K562 (cell line): Measurements from ENCODE around the gene EEF2K. TPM values are rescaled to one million over a fixed set of nuclear protein-coding genes. Genes with fewer than 3 reads are reported as not detected.

ENCODE experiments used
- ATAC-seq: fragments of 200-7000 bp; cut with Tn5 transposase; 3 replicates; pipeline ENCODE4 v1.9.1; 2020; ENCODE audit warnings: moderate library complexity
- BruUV-seq: library from RNA; stranded (reverse); fragments of 400-500 nt; replicated peaks from 2 replicates; lab custom pipeline; 2021; lab: Mats Ljungman, UMichigan
- CTCF ChIA-PET: fragments of 300-600 bp; formaldehyde crosslinking; extraction: SDS; loops from one replicate; lab custom pipeline; 2021; ENCODE audit warnings: low intra/inter-chr PET ratio; lab: Yijun Ruan, JAX
- POLR2A ChIA-PET: fragments of 300-600, 350-650 bp; sonication (Branson Sonifier 250); formaldehyde crosslinking; extraction: SDS; loops from one replicate; lab custom pipeline; 2021; ENCODE audit warnings: antibody characterized with exemption, inconsistent platforms; lab: Yijun Ruan, JAX
- DNase-seq, 4 experiments: peaks; one replicate each; pipeline versions ENCODE4 v3.0.0 to v3.0.0-alpha.2; 2011 to 2018; ENCODE audit warnings: low spot score in 3 of 4, mixed read lengths in 3 of 4; ENCODE audit errors: extremely low read depth in 1 of 4
- FAIRE-seq: peaks from 2 replicates; lab custom pipeline; 2011; peaks lifted over from hg19 to GRCh38; lab: Jason Lieb, UNC
- H2AFZ ChIP-seq: 2 replicates; pipeline ENCODE4 v1.6.0; 2011; ENCODE audit warnings: low read depth, low read length, control low read depth, inconsistent platforms
- H3K27ac ChIP-seq: fragments of 200-600 bp; 3 replicates; pipeline ENCODE4 v1.8.0; 2011; ENCODE audit warnings: low read depth, mild to moderate bottlenecking, control low read depth, inconsistent platforms, low read length, moderate library complexity, mixed read lengths; ENCODE audit errors: extremely low read depth
- H3K27me3 ChIP-seq, 2 experiments: fragments of 300-600 bp in 1 of 2; 2 replicates in 1 of 2; 3 replicates in 1 of 2; pipeline versions ENCODE4 v1.6.0 to v1.8.0; 2011; ENCODE audit warnings: inconsistent platforms in 2 of 2, low read length in 2 of 2, mild to moderate bottlenecking in 1 of 2, mixed read lengths in 1 of 2, moderate library complexity in 1 of 2; ENCODE audit not compliant: control insufficient read depth in 2 of 2, insufficient read depth in 2 of 2
- H3K36me3 ChIP-seq: fragments of 300-600 bp; 3 replicates; pipeline ENCODE4 v1.8.0; 2011; ENCODE audit warnings: mild to moderate bottlenecking, low read length, inconsistent platforms; ENCODE audit not compliant: control insufficient read depth, insufficient read depth
- H3K4me1 ChIP-seq, 2 experiments: fragments of 200-600 bp in 1 of 2; replicated peaks in 1 of 2; 2 replicates in 1 of 2; 3 replicates in 1 of 2; pipeline versions ENCODE4 v1.5.1 to v1.8.0; 2011; ENCODE audit warnings: inconsistent platforms in 2 of 2, low read length in 2 of 2, mild to moderate bottlenecking in 1 of 2, mixed read lengths in 1 of 2, moderate library complexity in 1 of 2; ENCODE audit not compliant: control insufficient read depth in 2 of 2, insufficient read depth in 2 of 2
- H3K4me2 ChIP-seq: 2 replicates; pipeline ENCODE4 v1.6.1; 2011; ENCODE audit warnings: low read length, control low read depth, inconsistent platforms, mixed read lengths; ENCODE audit not compliant: insufficient read depth
- H3K4me3 ChIP-seq: fragments of 200-600 bp; sonication (generic), shearing (Covaris generic); 2 replicates; pipeline ENCODE4 v1.5.1; 2016; ENCODE audit warnings: control low read depth, inconsistent platforms
- H3K79me2 ChIP-seq: fragments of 200-600 bp; 3 replicates; pipeline ENCODE4 v1.8.0; 2011; ENCODE audit warnings: low read length, inconsistent platforms; ENCODE audit not compliant: control insufficient read depth, insufficient read depth
- H3K9ac ChIP-seq, 2 experiments: 2 replicates each; pipeline versions ENCODE4 v1.6.0 to v1.6.1; 2011; ENCODE audit warnings: low read depth in 2 of 2, low read length in 2 of 2, control low read depth in 1 of 2, inconsistent platforms in 1 of 2, mild to moderate bottlenecking in 1 of 2, mixed read lengths in 1 of 2; ENCODE audit not compliant: insufficient read depth in 1 of 2
- H3K9me1 ChIP-seq: one replicate; pipeline ENCODE4 v1.6.0; 2011; ENCODE audit warnings: inconsistent platforms, mild to moderate bottlenecking, low read length, moderate library complexity; ENCODE audit not compliant: control insufficient read depth, insufficient read depth
- H3K9me3 ChIP-seq: replicated peaks from 2 replicates; pipeline ENCODE4 v1.5.1; 2011; ENCODE audit warnings: low read depth, low read length, inconsistent platforms; ENCODE audit not compliant: control insufficient read depth, insufficient read depth
- H4K20me1 ChIP-seq: replicated peaks from 2 replicates; pipeline ENCODE4 v1.6.1; 2011; ENCODE audit warnings: low read length, inconsistent platforms, mixed read lengths; ENCODE audit not compliant: control insufficient read depth, insufficient read depth
- ATF1 ChIP-seq, 2 experiments: fragments of 450-650 bp in 1 of 2; IDR thresholded peaks; 2 replicates each; pipeline ENCODE4 v1.6.1; 2016; ENCODE audit warnings: missing compliant biosample characterization in 1 of 2, missing genetic modification characterization in 1 of 2
- CTBP1 ChIP-seq: fragments of 450-650 bp; IDR thresholded peaks from 2 replicates; pipeline ENCODE4 v1.6.1; 2016; ENCODE audit warnings: borderline replicate concordance
- FOXM1 ChIP-seq, 2 experiments: fragments of 450-650 bp in 1 of 2; sonication (generic) in 1 of 2; formaldehyde crosslinking in 1 of 2; IDR thresholded peaks; 2 replicates each; pipeline versions ENCODE4 v1.6.1 to v1.9.0; 2017 to 2022; ENCODE audit warnings: low read depth in 2 of 2, mild to moderate bottlenecking in 2 of 2, missing genetic modification reagents in 1 of 2, moderate library complexity in 1 of 2
- FOXO4 ChIP-seq: fragments of 450-650 bp; formaldehyde crosslinking; IDR thresholded peaks from 2 replicates; pipeline ENCODE4 v1.4.0; 2020; ENCODE audit warnings: mild to moderate bottlenecking, moderate library complexity
- KLF16 ChIP-seq: IDR thresholded peaks from 2 replicates; pipeline ENCODE4 v1.6.1; 2016; ENCODE audit warnings: antibody characterized with exemption
- MAFF ChIP-seq: IDR thresholded peaks from 2 replicates; pipeline ENCODE4 v1.6.1; 2012; ENCODE audit warnings: low read length, improper control_type of control experiment
- NKRF ChIP-seq: fragments of 450-650 bp; IDR thresholded peaks from 2 replicates; pipeline ENCODE4 v1.6.1; 2016; ENCODE audit warnings: borderline replicate concordance
- PRMT5 ChIP-seq: sonication (generic); formaldehyde crosslinking; IDR thresholded peaks from 2 replicates; pipeline ENCODE4 v1.5.0; 2020; ENCODE audit warnings: missing genetic modification reagents
- RBM22 ChIP-seq: fragments of 200-400 bp; formaldehyde crosslinking; IDR thresholded peaks from 2 replicates; pipeline ENCODE4 v1.6.1; 2018; ENCODE audit warnings: low read length, low read depth; ENCODE audit not compliant: poor library complexity, severe bottlenecking
- RFX5 ChIP-seq: IDR thresholded peaks from 2 replicates; pipeline ENCODE4 v1.6.1; 2011; ENCODE audit warnings: low read depth, mild to moderate bottlenecking, improper control_type of control experiment, low read length
- SNAPC5 ChIP-seq: fragments of 250-450 bp; sonication (Bioruptor Pico); IDR thresholded peaks from 2 replicates; pipeline ENCODE4 v1.8.0; 2021; ENCODE audit warnings: moderate library complexity, mild to moderate bottlenecking, inconsistent platforms
- STAT5A ChIP-seq: IDR thresholded peaks from 2 replicates; pipeline ENCODE4 v1.6.1; 2012; ENCODE audit warnings: low read length, inconsistent platforms, borderline replicate concordance
- ZNF253 ChIP-seq: fragments of 250-450 bp; sonication (Bioruptor Pico); conservative IDR thresholded peaks from 2 replicates; pipeline ENCODE4 v1.6.1; 2021; ENCODE audit warnings: mild to moderate bottlenecking
- WGBS: fragments of 100-300 bp; shearing (Covaris generic); methylation state at CpG from one replicate; pipeline ENCODE4 v1.1.6; 2016; ENCODE audit warnings: low coverage, mixed read lengths; ENCODE audit not compliant: insufficient coverage; ENCODE audit errors: missing lambda C conversion rate; 5-methylcytosine and 5-hydroxymethylcytosine counted together
- in situ Hi-C: fragments of 300-500 bp; cut with MboI; formaldehyde crosslinking; loops from 4 replicates; pipeline ENCODE4 v1.15.0; 2018; ENCODE audit warnings: inconsistent platforms, mixed read lengths
- intact Hi-C: fragments of 100-400 bp; cut with micrococcal nuclease; formaldehyde crosslinking; loops from 2 replicates; pipeline ENCODE4 v1.14.2; 2022
- polyA plus RNA-seq, 8 experiments: library from polyadenylated mRNA; depleted of rRNA in 4 of 8; stranded (reverse) in 5 of 8; unstranded in 3 of 8; fragments of >200 nt; fragmentation: Nextera tagmentation in 2 of 8; fragmentation: Illumina TruSeq in 1 of 8; extraction: Ambion mirVana in 2 of 8; extraction: Trizol in 1 of 8; gene quantifications; 2 replicates each; pipeline versions ENCODE4 v1.2.1 to v1.2.3, GENCODE V29; 2011 to 2014; ENCODE audit warnings: inconsistent platforms in 1 of 8, missing spikeins in 1 of 8
- total RNA-seq, 7 experiments: library from RNA; depleted of rRNA in 6 of 7; stranded (reverse); fragments of >200 nt in 6 of 7; fragmentation: Illumina TruSeq in 2 of 7; extraction: Trizol in 2 of 7; gene quantifications; 2 replicates each; pipeline versions ENCODE4 v1.2.1 to v1.2.3, GENCODE V29; 2011 to 2021; ENCODE audit warnings: low replicate concordance in 1 of 7
- TF ChIP-seq, protein P1 (sequence below): sonication (generic); formaldehyde crosslinking; IDR thresholded peaks from 2 replicates; pipeline ENCODE4 v1.8.0; 2022; ENCODE audit warnings: missing genetic modification reagents, mild to moderate bottlenecking, moderate library complexity, borderline replicate concordance
- TF ChIP-seq, protein P2 (sequence below): sonication (generic); IDR thresholded peaks from 2 replicates; pipeline ENCODE4 v1.6.1; 2016

EEF2K gene
- total and polyA plus RNA-seq, 9 of the 15 experiments (the other 6 are each of a cell fraction or from before 2014, with no cell fraction given), result 3.0 to 35.2 (median 12.2) TPM

DNA sequence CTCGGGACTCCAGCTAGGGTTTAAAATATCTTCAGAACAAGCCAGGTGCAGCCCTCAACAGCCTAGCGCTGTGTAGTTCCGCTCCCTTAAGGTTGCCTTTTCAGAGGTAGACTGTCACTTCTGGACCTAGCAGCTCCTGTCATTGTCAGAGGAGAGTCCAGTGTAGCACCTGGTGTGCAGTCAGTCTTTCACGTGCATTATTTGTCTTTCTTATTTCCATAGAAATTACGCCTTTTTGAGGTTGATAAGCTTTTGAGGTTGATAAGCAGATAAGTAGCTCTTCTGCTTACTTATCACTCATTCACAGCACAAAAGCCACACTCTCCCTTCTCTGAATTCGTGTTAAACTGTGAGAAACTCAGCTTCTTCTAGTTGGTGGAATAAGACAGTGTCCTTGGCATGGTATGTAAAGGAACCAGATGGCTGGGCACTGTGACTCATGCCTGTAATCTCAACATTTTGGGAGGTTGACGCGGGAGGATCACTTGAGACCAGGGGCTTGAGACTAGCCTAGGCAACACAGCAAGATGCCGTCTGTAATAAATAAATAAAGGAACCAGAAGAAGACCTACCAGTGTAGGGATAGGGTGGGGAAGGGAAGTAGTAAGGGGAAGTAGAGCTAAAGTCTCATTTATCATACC lies 10.2 kb downstream of the EEF2K start:
- Histone ChIP-seq H3K27ac (peak overlapping the region; percentile 69; the same call in 2 of the 3 replicates), H4K20me1 (peaks cover 7% of the 10 kb centered on the region), H3K4me1 (peaks cover 30 to 32% of the 10 kb centered on the region in 2 experiments), H3K9me3 (no peaks in the 10 kb centered on the region), H3K9me1 (no peaks in the 10 kb centered on the region), H3K36me3 (peaks cover 52% of the 10 kb centered on the region), H3K4me3 (no peak overlapping the region), H3K9ac (peak overlapping the region; percentile 27 to 49; a peak in 3 of 4 replicates), H2AFZ (no peak overlapping the region), H3K4me2 (peak overlapping the region; percentile 74), H3K27me3 (no peaks in the 10 kb centered on the region), H3K79me2 (peaks cover 68% of the 10 kb centered on the region)
- FAIRE-seq (peak; percentile 88), ATAC-seq (peak; percentile 73), DNase-seq (peak; percentile 52 to 78 (median 66))
- no TSS peak for BruUV-seq
- intact Hi-C loops, result no loop called here
- ChIA-PET POLR2A (interaction anchor here (0.9 to 2.7 kb wide), 5 partner anchors 10 to 66 kb away, joined by 3 to 18 read pairs (median 5); partner anchors contain the start of gene EEF2K), CTCF (no interaction called here)
- WGBS, result 3% methylated on average over 9 of the region's 9 CpGs
- in situ Hi-C loops, result no loop called here
- TF ChIP-seq MAFF (no peak), ATF1 (CRISPR knock-in tag; IDR thresholded peaks at IDR 0.05) (no peak), ATF1 (tag; IDR thresholded peaks at IDR 0.05) (peak; percentile 46; the same call in 1 of the 2 replicates), STAT5A (peak; percentile 86), RBM22 (no peak), KLF16 (peak; percentile 89), ZNF253 (CRISPR knock-in tag) (no peak), FOXM1 (IDR thresholded peaks at IDR 0.05; ENCODE audit: low read depth) (peak; percentile 66; the same call in 1 of the 2 replicates), FOXM1 (CRISPR knock-in tag; IDR thresholded peaks at IDR 0.05; ENCODE audit: low read depth) (no peak), RFX5 (no peak), CTBP1 (peak; percentile 80; the same call in 1 of the 2 replicates), FOXO4 (CRISPR knock-in tag) (no peak), NKRF (0 out of 2 replicates have a peak, but pooled peaks have one; percentile 19), SNAPC5 (CRISPR knock-in tag) (no peak), PRMT5 (CRISPR knock-in tag) (no peak)
- TF ChIP-seq, protein P1, sequence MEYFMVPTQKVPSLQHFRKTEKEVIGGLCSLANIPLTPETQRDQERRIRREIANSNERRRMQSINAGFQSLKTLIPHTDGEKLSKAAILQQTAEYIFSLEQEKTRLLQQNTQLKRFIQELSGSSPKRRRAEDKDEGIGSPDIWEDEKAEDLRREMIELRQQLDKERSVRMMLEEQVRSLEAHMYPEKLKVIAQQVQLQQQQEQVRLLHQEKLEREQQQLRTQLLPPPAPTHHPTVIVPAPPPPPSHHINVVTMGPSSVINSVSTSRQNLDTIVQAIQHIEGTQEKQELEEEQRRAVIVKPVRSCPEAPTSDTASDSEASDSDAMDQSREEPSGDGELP (CRISPR knock-in tag), result 0 out of 2 replicates have a peak, but pooled peaks have one; percentile 40
- TF ChIP-seq, protein P2, sequence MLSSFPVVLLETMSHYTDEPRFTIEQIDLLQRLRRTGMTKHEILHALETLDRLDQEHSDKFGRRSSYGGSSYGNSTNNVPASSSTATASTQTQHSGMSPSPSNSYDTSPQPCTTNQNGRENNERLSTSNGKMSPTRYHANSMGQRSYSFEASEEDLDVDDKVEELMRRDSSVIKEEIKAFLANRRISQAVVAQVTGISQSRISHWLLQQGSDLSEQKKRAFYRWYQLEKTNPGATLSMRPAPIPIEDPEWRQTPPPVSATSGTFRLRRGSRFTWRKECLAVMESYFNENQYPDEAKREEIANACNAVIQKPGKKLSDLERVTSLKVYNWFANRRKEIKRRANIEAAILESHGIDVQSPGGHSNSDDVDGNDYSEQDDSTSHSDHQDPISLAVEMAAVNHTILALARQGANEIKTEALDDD, result peak; percentile 89
